ENCODE results near the gene RDH5.

DNA sequence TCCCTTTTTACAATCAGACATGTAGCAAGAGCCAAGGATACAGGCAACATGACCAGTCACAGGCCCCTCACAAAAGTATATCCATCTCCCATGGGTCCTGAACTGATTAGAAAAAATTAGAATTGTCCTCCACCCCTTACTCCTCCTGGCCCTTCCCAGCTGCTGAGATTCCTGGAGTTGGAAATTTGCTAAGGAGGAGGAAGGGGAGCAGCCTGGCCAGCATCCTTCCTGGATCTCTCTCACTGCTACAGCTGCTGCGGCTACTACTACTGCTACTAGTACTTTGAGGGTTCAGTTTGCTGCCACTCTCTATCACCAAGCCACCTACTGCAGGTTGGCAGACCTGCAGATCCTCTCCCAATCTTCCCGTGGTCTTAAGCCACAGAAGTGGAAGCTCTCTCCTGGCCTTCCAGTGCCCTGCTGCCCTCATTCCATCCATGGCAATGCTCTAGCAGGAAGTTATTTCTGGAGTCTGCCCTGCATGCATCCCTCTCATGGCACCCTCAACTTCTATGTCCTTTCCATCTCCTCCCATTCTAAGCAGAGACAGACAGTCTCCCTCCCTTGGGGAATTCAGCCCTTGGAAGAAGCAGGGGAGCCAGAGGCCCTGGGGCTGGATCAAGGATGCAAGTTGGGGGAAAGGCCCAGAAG, 13.5 kb upstream of the RDH5 start:
- TF ChIP-seq, protein P1, sequence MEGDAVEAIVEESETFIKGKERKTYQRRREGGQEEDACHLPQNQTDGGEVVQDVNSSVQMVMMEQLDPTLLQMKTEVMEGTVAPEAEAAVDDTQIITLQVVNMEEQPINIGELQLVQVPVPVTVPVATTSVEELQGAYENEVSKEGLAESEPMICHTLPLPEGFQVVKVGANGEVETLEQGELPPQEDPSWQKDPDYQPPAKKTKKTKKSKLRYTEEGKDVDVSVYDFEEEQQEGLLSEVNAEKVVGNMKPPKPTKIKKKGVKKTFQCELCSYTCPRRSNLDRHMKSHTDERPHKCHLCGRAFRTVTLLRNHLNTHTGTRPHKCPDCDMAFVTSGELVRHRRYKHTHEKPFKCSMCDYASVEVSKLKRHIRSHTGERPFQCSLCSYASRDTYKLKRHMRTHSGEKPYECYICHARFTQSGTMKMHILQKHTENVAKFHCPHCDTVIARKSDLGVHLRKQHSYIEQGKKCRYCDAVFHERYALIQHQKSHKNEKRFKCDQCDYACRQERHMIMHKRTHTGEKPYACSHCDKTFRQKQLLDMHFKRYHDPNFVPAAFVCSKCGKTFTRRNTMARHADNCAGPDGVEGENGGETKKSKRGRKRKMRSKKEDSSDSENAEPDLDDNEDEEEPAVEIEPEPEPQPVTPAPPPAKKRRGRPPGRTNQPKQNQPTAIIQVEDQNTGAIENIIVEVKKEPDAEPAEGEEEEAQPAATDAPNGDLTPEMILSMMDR (conservative IDR thresholded peaks at IDR 0.05), result no peak
- TF ChIP-seq ZFX (IDR thresholded peaks at IDR 0.05), result no peak

Measured in C4-2B (cell line).